H9 (cell line): Measurements from ENCODE around the gene BEST2. TPM values are rescaled to one million over a fixed set of nuclear protein-coding genes. Genes with fewer than 3 reads are reported as not detected.

Experiments
- DNase-seq: peaks from one replicate; pipeline ENCODE4 v3.0.0-alpha.2; 2017
- H2AFZ ChIP-seq: one replicate; pipeline ENCODE4 v1.6.1; 2013; ENCODE audit warnings: mild to moderate bottlenecking, low read length, control low read depth, moderate library complexity
- H2AK5ac ChIP-seq: 2 replicates; pipeline ENCODE4 v1.6.1; 2013; ENCODE audit warnings: low read length, control low read depth, mixed read lengths; ENCODE audit not compliant: insufficient read length
- H2BK120ac ChIP-seq: one replicate; pipeline ENCODE4 v1.6.1; 2013; ENCODE audit warnings: low read depth, mild to moderate bottlenecking, low read length, control low read depth, inconsistent platforms; ENCODE audit not compliant: poor library complexity, severe bottlenecking
- H2BK12ac ChIP-seq: 2 replicates; pipeline ENCODE4 v1.6.1; 2013; ENCODE audit warnings: low read length, control low read depth, mixed read lengths, low read depth; ENCODE audit not compliant: insufficient read length
- H2BK15ac ChIP-seq: 2 replicates; pipeline ENCODE4 v1.6.1; 2013; ENCODE audit warnings: low read depth, low read length, control low read depth
- H2BK20ac ChIP-seq: one replicate; pipeline ENCODE4 v1.6.1; 2013; ENCODE audit warnings: low read depth, mild to moderate bottlenecking, low read length, control low read depth, inconsistent platforms; ENCODE audit not compliant: poor library complexity, severe bottlenecking
- H2BK5ac ChIP-seq: 2 replicates; pipeline ENCODE4 v1.6.1; 2013; ENCODE audit warnings: low read length, control low read depth, mixed read lengths; ENCODE audit not compliant: insufficient read length
- H3K14ac ChIP-seq: 2 replicates; pipeline ENCODE4 v1.6.1; 2013; ENCODE audit warnings: low read length, control low read depth; ENCODE audit not compliant: insufficient read depth
- H3K18ac ChIP-seq: 2 replicates; pipeline ENCODE4 v1.6.1; 2013; ENCODE audit warnings: low read depth, mild to moderate bottlenecking, mixed read lengths, low read length, control low read depth; ENCODE audit not compliant: insufficient read length
- H3K23ac ChIP-seq: 2 replicates; pipeline ENCODE4 v1.6.1; 2013; ENCODE audit warnings: low read length, control low read depth, mixed read lengths, low read depth; ENCODE audit not compliant: insufficient read length
- H3K23me2 ChIP-seq: 2 replicates; pipeline ENCODE4 v1.6.1; 2013; ENCODE audit warnings: low read depth, mild to moderate bottlenecking, mixed read lengths, low read length, control low read depth; ENCODE audit not compliant: insufficient read length, poor library complexity, severe bottlenecking
- H3K27ac ChIP-seq: 2 replicates; pipeline ENCODE4 v1.5.1; 2013; ENCODE audit warnings: low read length, control low read depth, mixed read lengths, low read depth; ENCODE audit not compliant: insufficient read length
- H3K27me3 ChIP-seq: 2 replicates; pipeline ENCODE4 v1.6.1; 2013; ENCODE audit warnings: low read length, control low read depth, inconsistent platforms; ENCODE audit not compliant: insufficient read depth
- H3K4ac ChIP-seq: 2 replicates; pipeline ENCODE4 v1.6.1; 2013; ENCODE audit warnings: low read depth, mild to moderate bottlenecking, control low read depth, inconsistent platforms, low read length, moderate library complexity
- H3K4me1 ChIP-seq: 2 replicates; pipeline ENCODE4 v1.6.1; 2013; ENCODE audit warnings: low read length, control low read depth, inconsistent platforms; ENCODE audit not compliant: insufficient read depth
- H3K4me2 ChIP-seq: 2 replicates; pipeline ENCODE4 v1.6.1; 2013; ENCODE audit warnings: low read length, control low read depth, mixed read lengths; ENCODE audit not compliant: insufficient read length, insufficient read depth
- H3K56ac ChIP-seq: 2 replicates; pipeline ENCODE4 v1.6.1; 2013; ENCODE audit warnings: low read depth, mild to moderate bottlenecking, mixed read lengths, low read length, control low read depth; ENCODE audit not compliant: insufficient read length
- H3K79me1 ChIP-seq: 2 replicates; pipeline ENCODE4 v1.6.1; 2013; ENCODE audit warnings: low read depth, mild to moderate bottlenecking, moderate library complexity, low read length, control low read depth, inconsistent platforms; ENCODE audit not compliant: insufficient read depth, poor library complexity, severe bottlenecking
- H3K79me2 ChIP-seq: 2 replicates; pipeline ENCODE4 v1.6.1; 2013; ENCODE audit warnings: low read length, control low read depth, inconsistent platforms; ENCODE audit not compliant: insufficient read depth
- H3K9ac ChIP-seq: 2 replicates; pipeline ENCODE4 v1.6.1; 2013; ENCODE audit warnings: low read length, control low read depth, mixed read lengths; ENCODE audit not compliant: insufficient read length; ENCODE audit errors: extremely low read depth
- H3K9me3 ChIP-seq: one replicate; pipeline ENCODE4 v1.6.1; 2013; ENCODE audit warnings: low read depth, low read length, inconsistent platforms; ENCODE audit not compliant: control insufficient read depth
- H3T11ph ChIP-seq: one replicate; pipeline ENCODE4 v1.6.1; 2013; ENCODE audit warnings: mild to moderate bottlenecking, low read length, control low read depth, inconsistent platforms
- H4K20me1 ChIP-seq: one replicate; pipeline ENCODE4 v1.6.1; 2013; ENCODE audit not compliant: control insufficient read depth, insufficient read length, insufficient read depth
- H4K5ac ChIP-seq: 2 replicates; pipeline ENCODE4 v1.6.1; 2013; ENCODE audit warnings: low read depth, mild to moderate bottlenecking, mixed read lengths, low read length, control low read depth; ENCODE audit not compliant: insufficient read length
- H4K8ac ChIP-seq: replicated peaks from 2 replicates; pipeline ENCODE4 v1.6.1; 2013; ENCODE audit warnings: low read length, control low read depth, mixed read lengths, low read depth; ENCODE audit not compliant: insufficient read length
- H4K91ac ChIP-seq: 2 replicates; pipeline ENCODE4 v1.6.1; 2013; ENCODE audit warnings: low read depth, mild to moderate bottlenecking, moderate library complexity, mixed read lengths, low read length, control low read depth; ENCODE audit not compliant: insufficient read length
- H3K27ac Mint-ChIP-seq, 3 experiments: 2 replicates in 2 of 3; 3 replicates in 1 of 3; pipeline ENCODE4 v1.8.0; 2020 to 2021; ENCODE audit warnings: mixed read lengths in 3 of 3, mild to moderate bottlenecking in 1 of 3, moderate library complexity in 1 of 3
- H3K27me3 Mint-ChIP-seq: 2 replicates; pipeline ENCODE4 v1.8.0; 2021; ENCODE audit warnings: low read depth, mild to moderate bottlenecking, moderate library complexity, mixed read lengths
- H3K36me3 Mint-ChIP-seq, 3 experiments: 2 replicates in 2 of 3; 3 replicates in 1 of 3; pipeline ENCODE4 v1.8.0; 2020 to 2021; ENCODE audit warnings: low read depth in 3 of 3, mixed read lengths in 3 of 3; ENCODE audit not compliant: insufficient read depth in 1 of 3
- H3K4me1 Mint-ChIP-seq, 2 experiments: 2 replicates each; pipeline ENCODE4 v1.8.0; 2020; ENCODE audit warnings: mixed read lengths in 2 of 2
- H3K4me3 Mint-ChIP-seq, 2 experiments: 2 replicates in 1 of 2; 3 replicates in 1 of 2; pipeline ENCODE4 v1.8.0; 2020 to 2021; ENCODE audit warnings: mild to moderate bottlenecking in 2 of 2, mixed read lengths in 2 of 2, moderate library complexity in 1 of 2
- H3K9me3 Mint-ChIP-seq, 2 experiments: 2 replicates in 1 of 2; 3 replicates in 1 of 2; pipeline ENCODE4 v1.8.0; 2020; ENCODE audit warnings: mild to moderate bottlenecking in 2 of 2, mixed read lengths in 2 of 2, moderate library complexity in 1 of 2
- CTCF ChIP-seq: fragments of 200-600 bp; sonication (generic); conservative IDR thresholded peaks from 3 replicates; pipeline ENCODE4 v1.8.0; 2021; ENCODE audit warnings: antibody characterized with exemption, mild to moderate bottlenecking
- WGBS: extraction: QIAGEN DNeasy Blood & Tissue Kit; methylation state at CpG from one replicate; pipeline ENCODE4 v1.1.7; 2013; ENCODE audit warnings: missing lambda C conversion rate, low lambda C conversion rate, mixed read lengths; ENCODE audit not compliant: insufficient read length; ENCODE audit errors: extremely low coverage; 5-methylcytosine and 5-hydroxymethylcytosine counted together
- total RNA-seq: library from RNA; stranded (reverse); gene quantifications from 2 replicates; pipeline ENCODE4 v1.2.1, GENCODE V29; 2021

The BEST2 gene
- total RNA-seq, 1 experiment from 2014 or later, result 1.6 TPM

- WGBS, result no CpG with 5 or more reads among the region's 13 CpGs
Measured at GRCh38 chr19:12706332-12706718, 45.3 kb upstream of the BEST2 start.

More at GRCh38 chr19:12706332-12706718, 45.3 kb upstream of the BEST2 start:
- H2BK20ac ChIP-seq, result no peak overlapping the region
- H3K79me2 ChIP-seq, result no peaks in the 10 kb centered on the region
- H3K56ac ChIP-seq, result no peak overlapping the region
- no peaks in the 10 kb centered on the region for H3K79me1 ChIP-seq
- H4K91ac ChIP-seq, result no peak overlapping the region
- H3K9ac ChIP-seq, result no peak overlapping the region
- H3K27ac ChIP-seq, result no peak overlapping the region
- no peak overlapping the region for H4K8ac ChIP-seq
- H2AFZ ChIP-seq, result no peak overlapping the region
- peaks cover 58 to 90% (median 83%) of the 10 kb centered on the region in 3 experiments for H3K36me3 Mint-ChIP-seq
- H3K9me3 ChIP-seq, result no peaks in the 10 kb centered on the region
- no peaks in the 10 kb centered on the region for H3K27me3 ChIP-seq
- H3K27me3 Mint-ChIP-seq, result no peaks in the 10 kb centered on the region; the same call in 1 of the 2 replicates
- H3K23ac ChIP-seq, result no peak overlapping the region
- H3K23me2 ChIP-seq, result no peaks in the 10 kb centered on the region
- H2BK5ac ChIP-seq, result no peak overlapping the region
- no peak overlapping the region for H3K4me2 ChIP-seq
- no peak overlapping the region for H3K4me3 Mint-ChIP-seq
- H2BK12ac ChIP-seq, result no peak overlapping the region
- H3K18ac ChIP-seq, result no peak overlapping the region
- no peak for DNase-seq
- no peak overlapping the region for H3K4ac ChIP-seq
- H3T11ph ChIP-seq, result no peak overlapping the region
- no peaks in the 10 kb centered on the region for H4K20me1 ChIP-seq
- peak overlapping the region in 1 of 3 experiments; percentile 35; a peak in 1 of 7 replicates for H3K27ac Mint-ChIP-seq
- TF ChIP-seq CTCF, result no peak
- no peak overlapping the region for H2BK120ac ChIP-seq
- no peak overlapping the region for H3K14ac ChIP-seq
- H2AK5ac ChIP-seq, result no peak overlapping the region
- H3K4me1 Mint-ChIP-seq, result peaks cover 7 to 14% of the 10 kb centered on the region in 2 experiments
- H2BK15ac ChIP-seq, result no peak overlapping the region
- H3K9me3 Mint-ChIP-seq, result no peaks in the 10 kb centered on the region; a peak in 1 of 5 replicates
- no peaks in the 10 kb centered on the region for H3K4me1 ChIP-seq
- H4K5ac ChIP-seq, result no peak overlapping the region
